ELR (cell line): Measurements from ENCODE around the gene AFF2.

Experiments used
- DNase-seq: peaks from one replicate; pipeline ENCODE4 v3.0.0-alpha.2; 2015; ENCODE audit warnings: low read depth

Gene AFF2

GRCh38 chrX:149010013-149010852 lies 509.8 kb downstream of the AFF2 start:
- DNase-seq: no peak

- DNase-seq: no peak
These were observed 510.4 kb downstream of the AFF2 start for GRCh38 chrX:149010853-149011224.

GRCh38 chrX:149013081-149013480 lies 512.7 kb downstream of the AFF2 start:
- DNase-seq: no peak

GRCh38 chrX:149021159-149021558 lies 520.7 kb downstream of the AFF2 start:
- no peak for DNase-seq

- DNase-seq: no peak
These were observed 522.1 kb downstream of the AFF2 start for GRCh38 chrX:149022485-149022884.

- no peak for DNase-seq
These were observed 532.0 kb downstream of the AFF2 start for GRCh38 chrX:149032449-149032848.

- no peak for DNase-seq
These were observed 535.7 kb downstream of the AFF2 start for GRCh38 chrX:149036086-149036485.

- no peak for DNase-seq
These were observed 537.0 kb downstream of the AFF2 start for GRCh38 chrX:149037281-149037870.

GRCh38 chrX:149039057-149039456 lies 538.6 kb downstream of the AFF2 start:
- no peak for DNase-seq

- no peak for DNase-seq
These were observed 540.6 kb downstream of the AFF2 start for GRCh38 chrX:149040873-149041535.

GRCh38 chrX:149043401-149043800 lies 543.0 kb downstream of the AFF2 start:
- DNase-seq: no peak

- no peak for DNase-seq
These were observed 544.1 kb downstream of the AFF2 start for GRCh38 chrX:149044471-149044870.

GRCh38 chrX:149045645-149046210 lies 545.3 kb downstream of the AFF2 start:
- no peak for DNase-seq
